Non-pigmented ciliary epithelial cell (primary cell): ENCODE measurements around the gene OR10G3.

Experiments used
- DNase-seq: peaks from one replicate; pipeline ENCODE4 v3.0.0-alpha.2; 2010; ENCODE audit warnings: low read depth

The OR10G3 gene

GRCh38 chr14:21535545-21536417 is 44.1 kb downstream of the OR10G3 start:
- DNase-seq: no peak

- DNase-seq: no peak
Measured at GRCh38 chr14:21534576-21534975, 45.3 kb downstream of the OR10G3 start.

GRCh38 chr14:21533294-21533693 is 46.6 kb downstream of the OR10G3 start:
- no peak for DNase-seq

GRCh38 chr14:21529515-21529914 is 50.4 kb downstream of the OR10G3 start:
- DNase-seq: no peak

- DNase-seq: no peak
Measured at GRCh38 chr14:21528381-21529348, 51.2 kb downstream of the OR10G3 start.

- DNase-seq: no peak
Measured at GRCh38 chr14:21527318-21527679, 52.6 kb downstream of the OR10G3 start.

GRCh38 chr14:21526672-21527317 is 53.1 kb downstream of the OR10G3 start:
- no peak for DNase-seq

- DNase-seq: no peak
Measured at GRCh38 chr14:21525962-21526671, 53.8 kb downstream of the OR10G3 start, which contains the start of gene SALL2. Gene SALL2 (minus strand): TSS chr14:21526346. CDS start chr14:21526127, 219 bp downstream.

- DNase-seq: no peak
Measured at GRCh38 chr14:21525571-21525961, 54.3 kb downstream of the OR10G3 start.

- DNase-seq: no peak
Measured at GRCh38 chr14:21524575-21525490, 55.0 kb downstream of the OR10G3 start.

- DNase-seq: no peak
Measured at GRCh38 chr14:21523203-21523602, 56.7 kb downstream of the OR10G3 start.

GRCh38 chr14:21521501-21521900 is 58.4 kb downstream of the OR10G3 start:
- DNase-seq: peak; percentile 51

GRCh38 chr14:21520767-21521166 is 59.1 kb downstream of the OR10G3 start:
- no peak for DNase-seq

GRCh38 chr14:21518725-21519124 is 61.2 kb downstream of the OR10G3 start:
- no peak for DNase-seq
